Neural progenitor cell (in vitro differentiated cells): Measurements from ENCODE around the gene KDM4B. TPM values are rescaled to one million over a fixed set of nuclear protein-coding genes. Genes with fewer than 3 reads are reported as not detected.
A peak's percentile ranks its signal among the peaks of the same experiment; 100 is the strongest.

Experiments
- DNase-seq: peaks from one replicate; pipeline ENCODE4 v3.0.0-alpha.2; 2016; ENCODE audit warnings: low spot score
- H2AFZ ChIP-seq: fragments of 200-600 bp; sonication (generic); replicated peaks from 2 replicates; pipeline ENCODE4 v1.6.1; 2016; ENCODE audit warnings: antibody characterized with exemption
- H3F3A ChIP-seq: fragments of 200-600 bp; sonication (generic); 2 replicates; pipeline ENCODE4 v1.6.1; 2016; ENCODE audit warnings: antibody characterized with exemption, low read depth
- H3K27ac ChIP-seq: fragments of 200-600 bp; sonication (generic); 2 replicates; pipeline ENCODE4 v1.5.1; 2016; ENCODE audit warnings: mild to moderate bottlenecking
- H3K27me3 ChIP-seq: fragments of 200-600 bp; sonication (generic); 2 replicates; pipeline ENCODE4 v1.6.1; 2016; ENCODE audit warnings: mild to moderate bottlenecking, moderate library complexity
- H3K36me3 ChIP-seq: fragments of 200-600 bp; sonication (generic); 2 replicates; pipeline ENCODE4 v1.5.1; 2016
- H3K4me1 ChIP-seq: fragments of 200-600 bp; sonication (generic); 2 replicates; pipeline ENCODE4 v1.6.1; 2016; ENCODE audit warnings: mixed run types
- H3K4me2 ChIP-seq: fragments of 200-600 bp; sonication (generic); 2 replicates; pipeline ENCODE4 v1.6.1; 2016
- H3K4me3 ChIP-seq: fragments of 200-600 bp; sonication (generic); 2 replicates; pipeline ENCODE4 v1.5.1; 2016
- H3K79me2 ChIP-seq: fragments of 200-600 bp; sonication (generic); 2 replicates; pipeline ENCODE4 v1.6.1; 2016; ENCODE audit warnings: low read depth
- H3K9ac ChIP-seq: fragments of 200-600 bp; sonication (generic); 2 replicates; pipeline ENCODE4 v1.6.1; 2016
- H3K9me3 ChIP-seq: fragments of 200-600 bp; sonication (generic); 2 replicates; pipeline ENCODE4 v1.5.1; 2016; ENCODE audit warnings: low read depth
- H4K20me1 ChIP-seq: fragments of 200-600 bp; sonication (generic); 2 replicates; pipeline ENCODE4 v1.6.1; 2016; ENCODE audit warnings: low read depth
- H3K27ac Mint-ChIP-seq: 3 replicates; pipeline ENCODE4 v1.8.0; 2021; ENCODE audit warnings: mixed read lengths
- H3K27me3 Mint-ChIP-seq: 2 replicates; pipeline ENCODE4 v1.8.0; 2022; ENCODE audit warnings: low read depth, mild to moderate bottlenecking, inconsistent platforms, moderate library complexity, mixed read lengths; ENCODE audit not compliant: insufficient read depth
- H3K36me3 Mint-ChIP-seq: 3 replicates; pipeline ENCODE4 v1.8.0; 2021; ENCODE audit warnings: mixed read lengths
- H3K4me1 Mint-ChIP-seq: 3 replicates; pipeline ENCODE4 v1.8.0; 2021; ENCODE audit warnings: mixed read lengths
- H3K4me3 Mint-ChIP-seq: 3 replicates; pipeline ENCODE4 v1.8.0; 2021; ENCODE audit warnings: mild to moderate bottlenecking, moderate library complexity, mixed read lengths
- H3K9me3 Mint-ChIP-seq: 3 replicates; pipeline ENCODE4 v1.8.0; 2020; ENCODE audit warnings: mixed read lengths
- EZH2 ChIP-seq: fragments of 200-600 bp; sonication (generic); IDR thresholded peaks from 2 replicates; pipeline ENCODE4 v1.6.1; 2017; ENCODE audit warnings: antibody characterized with exemption, mild to moderate bottlenecking, moderate library complexity
- EZH2phosphoT487 ChIP-seq: fragments of 200-600 bp; sonication (generic); IDR thresholded peaks from 2 replicates; pipeline ENCODE4 v1.6.1; 2017; ENCODE audit warnings: antibody characterized with exemption
- total RNA-seq: library from RNA; depleted of rRNA; stranded (reverse); fragments of >200 nt; gene quantifications from 2 replicates; pipeline ENCODE4 v1.2.3, GENCODE V29; 2015; ENCODE audit warnings: low replicate concordance
- TF ChIP-seq, protein P1 (sequence below): fragments of 200-600 bp; sonication (generic); IDR thresholded peaks from 2 replicates; pipeline ENCODE4 v1.5.1; 2017; ENCODE audit warnings: antibody characterized with exemption, mild to moderate bottlenecking

KDM4B gene
- total RNA-seq, 1 donor from 2014 or later = 16.0 TPM

DNA sequence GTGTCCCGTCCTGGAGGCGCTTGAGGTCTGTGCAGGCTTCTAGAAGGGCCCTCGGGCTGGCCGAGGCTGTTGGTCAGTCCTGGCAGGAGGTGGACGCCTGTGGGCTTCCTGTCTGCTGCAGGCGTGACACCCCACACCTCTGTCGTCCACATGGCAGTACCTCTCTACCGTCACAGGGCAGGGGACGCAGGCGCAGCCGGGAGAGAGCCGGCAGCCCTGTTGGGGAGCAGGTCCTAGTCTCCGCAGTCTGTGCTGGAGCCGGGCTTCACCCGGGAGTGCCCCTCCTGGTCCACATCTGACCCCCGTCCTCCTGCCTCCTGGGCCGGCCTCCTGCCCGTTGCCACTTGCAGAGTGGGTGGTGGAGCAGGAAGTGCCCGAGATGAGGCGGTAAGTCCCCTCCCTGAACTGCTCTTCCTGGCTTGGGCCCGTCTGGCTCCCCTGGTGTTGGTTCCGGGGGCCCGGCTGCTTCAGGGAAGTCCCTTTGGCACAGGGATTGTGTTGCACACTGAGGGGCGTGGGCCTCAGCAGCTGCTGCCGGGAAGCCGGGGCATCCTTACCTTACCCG lies 106.0 kb downstream of the KDM4B start:
- Histone ChIP-seq H3K36me3 (no peaks in the 10 kb centered on the region), H3K4me1 (no peaks in the 10 kb centered on the region), H2AFZ (no peak overlapping the region), H3K27ac (no peak overlapping the region), H3F3A (no peaks in the 10 kb centered on the region), H3K79me2 (no peaks in the 10 kb centered on the region), H4K20me1 (peaks cover 36% of the 10 kb centered on the region), H3K9me3 (no peaks in the 10 kb centered on the region), H3K4me3 (no peak overlapping the region), H3K9ac (no peak overlapping the region), H3K27me3 (no peaks in the 10 kb centered on the region), H3K4me2 (no peak overlapping the region)
- Mint-ChIP-seq H3K9me3 (no peaks in the 10 kb centered on the region), H3K36me3 (peaks cover 13% of the 10 kb centered on the region), H3K27ac (no peak overlapping the region), H3K4me3 (no peak overlapping the region), H3K27me3 (no peaks in the 10 kb centered on the region), H3K4me1 (peaks cover 4% of the 10 kb centered on the region)
- DNase-seq = no peak
- TF ChIP-seq, protein P1, sequence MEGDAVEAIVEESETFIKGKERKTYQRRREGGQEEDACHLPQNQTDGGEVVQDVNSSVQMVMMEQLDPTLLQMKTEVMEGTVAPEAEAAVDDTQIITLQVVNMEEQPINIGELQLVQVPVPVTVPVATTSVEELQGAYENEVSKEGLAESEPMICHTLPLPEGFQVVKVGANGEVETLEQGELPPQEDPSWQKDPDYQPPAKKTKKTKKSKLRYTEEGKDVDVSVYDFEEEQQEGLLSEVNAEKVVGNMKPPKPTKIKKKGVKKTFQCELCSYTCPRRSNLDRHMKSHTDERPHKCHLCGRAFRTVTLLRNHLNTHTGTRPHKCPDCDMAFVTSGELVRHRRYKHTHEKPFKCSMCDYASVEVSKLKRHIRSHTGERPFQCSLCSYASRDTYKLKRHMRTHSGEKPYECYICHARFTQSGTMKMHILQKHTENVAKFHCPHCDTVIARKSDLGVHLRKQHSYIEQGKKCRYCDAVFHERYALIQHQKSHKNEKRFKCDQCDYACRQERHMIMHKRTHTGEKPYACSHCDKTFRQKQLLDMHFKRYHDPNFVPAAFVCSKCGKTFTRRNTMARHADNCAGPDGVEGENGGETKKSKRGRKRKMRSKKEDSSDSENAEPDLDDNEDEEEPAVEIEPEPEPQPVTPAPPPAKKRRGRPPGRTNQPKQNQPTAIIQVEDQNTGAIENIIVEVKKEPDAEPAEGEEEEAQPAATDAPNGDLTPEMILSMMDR = no peak
- no peak for TF ChIP-seq EZH2
- no peak for TF ChIP-seq EZH2phosphoT487

DNA sequence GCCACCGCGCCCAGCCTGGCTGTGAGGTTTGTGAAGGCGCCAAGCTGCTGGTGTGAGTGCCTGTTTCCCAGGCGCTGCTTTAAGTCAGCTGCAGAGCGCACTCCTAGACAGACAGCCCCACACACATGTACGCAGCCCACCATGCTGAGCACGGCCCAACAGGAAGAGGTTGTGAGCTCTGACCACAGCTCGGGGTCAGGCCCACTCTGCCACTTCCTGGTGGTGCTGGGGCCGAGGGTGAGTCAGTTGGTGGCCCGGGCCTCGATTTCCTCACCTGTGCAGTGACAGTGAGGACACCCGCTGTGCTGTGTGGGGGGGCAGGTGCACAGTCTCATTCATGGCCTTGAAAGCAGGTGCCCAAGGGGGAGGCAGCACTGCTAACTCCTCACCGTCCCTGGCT lies 106.7 kb downstream of the KDM4B start:
- Histone ChIP-seq H3K79me2 (no peaks in the 10 kb centered on the region), H3K9ac (no peak overlapping the region), H3F3A (no peaks in the 10 kb centered on the region), H3K36me3 (no peaks in the 10 kb centered on the region), H3K4me3 (no peak overlapping the region), H2AFZ (no peak overlapping the region), H3K27me3 (no peaks in the 10 kb centered on the region), H3K9me3 (no peaks in the 10 kb centered on the region), H3K27ac (no peak overlapping the region), H4K20me1 (peaks cover 31% of the 10 kb centered on the region), H3K4me1 (no peaks in the 10 kb centered on the region), H3K4me2 (no peak overlapping the region)
- H3K27me3 Mint-ChIP-seq = no peaks in the 10 kb centered on the region
- peaks cover 15% of the 10 kb centered on the region for H3K36me3 Mint-ChIP-seq
- no peak for TF ChIP-seq EZH2
- no peak for TF ChIP-seq EZH2phosphoT487
- no peak for DNase-seq
- no peaks in the 10 kb centered on the region for H3K9me3 Mint-ChIP-seq
- H3K4me1 Mint-ChIP-seq = peaks cover 4% of the 10 kb centered on the region
- no peak overlapping the region for H3K27ac Mint-ChIP-seq
- H3K4me3 Mint-ChIP-seq = no peak overlapping the region

DNA sequence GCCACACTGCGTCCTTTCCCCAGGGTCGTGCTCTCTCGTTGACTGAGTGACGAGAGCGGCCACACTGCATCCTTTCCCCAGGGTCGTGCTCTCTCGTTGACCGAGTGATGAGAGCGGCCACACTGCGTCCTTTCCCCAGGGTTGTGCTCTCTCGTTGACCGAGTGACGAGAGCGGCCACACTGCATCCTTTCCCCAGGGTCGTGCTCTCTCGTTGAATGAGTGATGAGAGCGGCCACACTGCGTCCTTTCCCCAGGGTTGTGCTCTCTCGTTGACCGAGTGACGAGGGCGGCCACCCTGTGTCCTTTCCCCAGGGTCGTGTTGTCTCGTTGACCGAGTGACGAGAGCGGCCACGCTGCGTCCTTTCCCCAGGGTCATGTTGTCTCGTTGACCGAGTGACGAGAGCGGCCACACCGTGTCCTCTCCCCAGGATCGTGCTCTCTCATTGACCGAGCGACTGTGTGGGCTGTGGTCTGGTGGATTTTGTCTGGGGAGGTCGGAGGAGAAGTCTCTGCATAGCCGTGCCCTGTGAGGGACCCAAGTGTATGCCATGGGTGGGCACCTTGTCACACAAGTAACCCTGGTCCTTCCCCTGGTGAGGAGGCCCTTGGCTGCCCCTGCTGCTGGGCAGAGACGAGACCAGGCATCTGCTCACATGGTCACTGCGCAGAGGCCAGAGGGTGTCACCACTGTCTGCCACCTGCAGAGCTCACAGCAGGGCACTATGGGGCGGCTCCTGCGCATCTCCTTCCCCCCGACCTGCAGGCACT lies 107.7 kb downstream of the KDM4B start:
- H3K36me3 Mint-ChIP-seq = peaks cover 14% of the 10 kb centered on the region
- H3K4me2 ChIP-seq = no peak overlapping the region

More for the DNA sequence above, 107.7 kb downstream of the KDM4B start:
- H3K27me3 ChIP-seq = no peaks in the 10 kb centered on the region
- no peak overlapping the region for H3K4me3 ChIP-seq
- no peak overlapping the region for H3K4me3 Mint-ChIP-seq
- H3K27ac ChIP-seq = no peak overlapping the region
- H3K79me2 ChIP-seq = no peaks in the 10 kb centered on the region
- no peaks in the 10 kb centered on the region for H3K9me3 Mint-ChIP-seq
- H3K36me3 ChIP-seq = no peaks in the 10 kb centered on the region
- H2AFZ ChIP-seq = no peak overlapping the region
- H3K4me1 ChIP-seq = no peaks in the 10 kb centered on the region
- H3K27ac Mint-ChIP-seq = peak overlapping the region; percentile 37
- no peaks in the 10 kb centered on the region for H3K9me3 ChIP-seq
- TF ChIP-seq EZH2 (no peak), EZH2phosphoT487 (no peak)
- TF ChIP-seq, protein P1 = no peak
- no peaks in the 10 kb centered on the region for H3F3A ChIP-seq
- H4K20me1 ChIP-seq = peaks cover 22% of the 10 kb centered on the region
- no peak overlapping the region for H3K9ac ChIP-seq
- H3K27me3 Mint-ChIP-seq = no peaks in the 10 kb centered on the region
- DNase-seq = no peak
- peaks cover 7% of the 10 kb centered on the region for H3K4me1 Mint-ChIP-seq
